Common myeloid progenitor, CD34-positive (primary cell): Measurements from ENCODE around the gene SPRY2. TPM values are rescaled to one million over a fixed set of nuclear protein-coding genes. Genes with fewer than 3 reads are reported as not detected.

Source experiments
- CTCF ChIA-PET: fragments of 350-600 bp; sonication (Branson Sonifier 250); formaldehyde crosslinking; loops from one replicate; lab custom pipeline; 2021; ENCODE audit warnings: antibody characterized with exemption; lab: Charles Lee
- POLR2A ChIA-PET: fragments of 350-600 bp; sonication (Branson Sonifier 250); formaldehyde crosslinking; loops from one replicate; lab custom pipeline; 2021; ENCODE audit warnings: antibody characterized with exemption; lab: Charles Lee
- DNase-seq, 3 donors: peaks; one replicate each; pipeline versions ENCODE4 v3.0.0 to v3.0.0-alpha.2; 2013
- H3K27ac ChIP-seq, 2 experiments: 1 replicate in 1 of 2; 2 replicates in 1 of 2; pipeline ENCODE4 v1.7.0; 2013; ENCODE audit warnings: inconsistent platforms in 2 of 2, low read length in 2 of 2, mild to moderate bottlenecking in 2 of 2, low read depth in 1 of 2, moderate library complexity in 1 of 2; ENCODE audit not compliant: severe bottlenecking in 2 of 2, insufficient read depth in 1 of 2, poor library complexity in 1 of 2
- H3K27me3 ChIP-seq, 5 experiments: replicated peaks in 2 of 5; 1 replicate in 3 of 5; 2 replicates in 2 of 5; pipeline versions ENCODE4 v1.6.1 to v1.7.0; 2013; ENCODE audit warnings: low read length in 4 of 5, mild to moderate bottlenecking in 2 of 5, moderate library complexity in 2 of 5, inconsistent platforms in 1 of 5; ENCODE audit not compliant: insufficient read depth in 5 of 5, control insufficient read depth in 4 of 5
- H3K36me3 ChIP-seq, 4 experiments: 1 replicate in 2 of 4; 2 replicates in 2 of 4; pipeline versions ENCODE4 v1.6.1 to v1.7.0; 2013; ENCODE audit warnings: low read length in 3 of 4, control low read depth in 1 of 4, mild to moderate bottlenecking in 1 of 4; ENCODE audit not compliant: control insufficient read depth in 4 of 4, insufficient read depth in 4 of 4
- H3K4me1 ChIP-seq, 4 experiments: 1 replicate in 3 of 4; 2 replicates in 1 of 4; pipeline versions ENCODE4 v1.6.1 to v1.7.1; 2013; ENCODE audit warnings: low read length in 3 of 4, mild to moderate bottlenecking in 3 of 4, control low read depth in 1 of 4, inconsistent platforms in 1 of 4, moderate library complexity in 1 of 4; ENCODE audit not compliant: control insufficient read depth in 4 of 4, insufficient read depth in 4 of 4; ENCODE audit errors: control extremely low read depth in 1 of 4
- H3K4me3 ChIP-seq, 7 experiments: 1 replicate in 4 of 7; 2 replicates in 3 of 7; pipeline versions ENCODE4 v1.5.1 to v1.7.0; 2013; ENCODE audit warnings: mild to moderate bottlenecking in 7 of 7, low read length in 6 of 7, moderate library complexity in 6 of 7, inconsistent platforms in 2 of 7, low read depth in 2 of 7, control low read depth in 1 of 7; ENCODE audit not compliant: insufficient read depth in 4 of 7, control insufficient read depth in 1 of 7; ENCODE audit errors: extremely low read depth in 1 of 7
- H3K9me3 ChIP-seq, 5 experiments: 1 replicate in 4 of 5; 2 replicates in 1 of 5; pipeline versions ENCODE4 v1.6.1 to v1.7.1; 2013; ENCODE audit warnings: low read length in 4 of 5, mild to moderate bottlenecking in 2 of 5, inconsistent platforms in 1 of 5, low read depth in 1 of 5, moderate library complexity in 1 of 5; ENCODE audit not compliant: control insufficient read depth in 4 of 5, insufficient read depth in 2 of 5; ENCODE audit errors: control extremely low read depth in 1 of 5
- WGBS: methylation state at CpG from one replicate; pipeline ENCODE4 v1.1.5; 2013; ENCODE audit not compliant: insufficient coverage; 5-methylcytosine and 5-hydroxymethylcytosine counted together
- polyA plus RNA-seq: library from polyadenylated mRNA; unstranded; fragments of 120-200 nt; gene quantifications from one replicate; pipeline ENCODE4 v1.2.1, GENCODE V29; 2013

Gene SPRY2
- 34.9 TPM for polyA plus RNA-seq

DNA sequence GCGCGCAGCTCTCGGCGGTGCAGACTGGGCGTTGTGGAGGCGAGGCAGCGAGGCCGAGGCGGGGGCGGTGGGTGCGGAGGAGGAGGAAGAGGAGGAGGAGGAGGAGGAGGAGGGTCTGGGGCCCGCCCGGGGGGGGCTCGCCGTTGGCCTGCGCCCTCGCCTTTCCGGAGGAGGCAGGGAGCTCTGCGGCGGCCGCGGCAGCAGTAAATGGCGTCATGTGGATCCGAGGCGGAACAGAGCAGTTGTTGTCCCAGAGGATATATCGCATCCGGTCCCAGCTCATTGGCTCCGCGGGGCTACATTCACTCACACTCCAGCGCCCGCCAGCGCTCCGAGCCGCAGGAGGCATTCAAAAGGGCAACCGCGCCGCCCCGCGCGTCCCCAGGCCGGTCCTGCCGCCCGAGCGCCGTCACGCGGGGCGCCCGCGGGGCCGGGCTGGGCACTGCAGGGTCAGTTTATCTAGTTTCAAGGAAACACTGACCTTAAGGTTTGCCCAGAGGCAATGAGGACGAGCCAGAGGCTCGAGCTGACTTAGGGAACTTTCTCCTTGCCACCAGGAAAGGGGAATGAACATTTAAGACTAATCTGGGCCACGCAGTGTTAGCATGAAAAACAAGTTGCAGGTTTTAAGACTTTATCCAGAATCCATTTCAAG, at the start of gene SPRY2:
SPRY2 (minus strand) TSS at position 26 of the 655 bp plus-strand sequence. CDS start 3,421 bp downstream, outside the sequence.
- Histone ChIP-seq H3K4me1 (peaks cover 23 to 45% (median 36%) of the 10 kb centered on the region in 4 experiments), H3K4me3 (peak within 1 kb of the TSS; percentile 80 to 97 (median 87)), H3K9me3 (no peaks in the 10 kb centered on the region), H3K27me3 (no peaks in the 10 kb centered on the region), H3K27ac (peak within 1 kb of the TSS; percentile 36 to 72), H3K36me3 (peaks cover 5 to 14% (median 8%) of the 10 kb centered on the region in 4 experiments)
- POLR2A ChIA-PET, result interaction anchor here (1.0 kb wide), 1 partner anchor 470 kb away, joined by 3 read pairs; no protein-coding TSS in a partner anchor
- peak; percentile 82 to 91 (median 87) for DNase-seq
- CTCF ChIA-PET, result interaction anchor here (0.9 to 3.4 kb wide), 7 partner anchors 8 to 566 kb away, joined by 3 to 19 read pairs (median 3); no protein-coding TSS in a partner anchor
- WGBS, result 0% methylated on average over 31 of the region's 54 CpGs

DNA sequence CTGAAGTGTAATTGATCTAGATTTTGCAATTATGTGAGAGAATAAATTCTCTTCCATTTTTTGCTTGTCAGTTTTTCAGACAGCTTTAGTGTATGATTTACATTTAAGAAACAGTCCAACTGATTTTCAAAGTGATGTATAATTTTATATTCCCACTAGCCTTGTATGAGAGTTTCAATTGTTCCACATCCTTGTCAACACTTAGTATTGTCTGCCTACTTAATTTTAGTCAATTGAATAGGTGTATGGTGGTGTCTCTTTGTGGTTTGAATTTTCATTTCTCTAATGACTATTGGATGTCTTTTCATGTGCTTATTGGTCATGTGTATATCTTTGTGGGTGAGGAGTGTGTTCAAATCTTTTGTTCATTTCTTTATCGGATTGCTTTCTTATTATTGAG, 49.4 kb upstream of the SPRY2 start:
- CTCF ChIA-PET, result interaction anchor here (1.0 kb wide), 1 partner anchor 16 kb away, joined by 3 read pairs; no protein-coding TSS in a partner anchor
- DNase-seq, result no peak
- Histone ChIP-seq H3K4me1 (peaks cover 0 to 13% (median 5%) of the 10 kb centered on the region in 4 experiments), H3K36me3 (no peaks in the 10 kb centered on the region), H3K27me3 (no peaks in the 10 kb centered on the region), H3K27ac (no peak overlapping the region), H3K9me3 (peaks cover 0 to 12% (median 5%) of the 10 kb centered on the region in 5 experiments), H3K4me3 (no peak overlapping the region)
- WGBS, result no CpG with 5 or more reads among the region's 1 CpG
- POLR2A ChIA-PET, result no interaction called here

GRCh38 chr13:80389073-80390038, 48.4 kb upstream of the SPRY2 start:
- POLR2A ChIA-PET, result no interaction called here
- Histone ChIP-seq H3K27me3 (no peaks in the 10 kb centered on the region), H3K36me3 (no peaks in the 10 kb centered on the region), H3K4me1 (peaks cover 0 to 13% (median 5%) of the 10 kb centered on the region in 4 experiments), H3K4me3 (no peak overlapping the region), H3K9me3 (peaks cover 0 to 8% (median 3%) of the 10 kb centered on the region in 5 experiments), H3K27ac (no peak overlapping the region)
- 100% methylated on average over 1 of the region's 1 CpG for WGBS
- no peak for DNase-seq
- CTCF ChIA-PET, result interaction anchor here (1.0 kb wide), 1 partner anchor 17 kb away, joined by 3 read pairs; no protein-coding TSS in a partner anchor

GRCh38 chr13:80388506-80388905, 47.6 kb upstream of the SPRY2 start:
- Histone ChIP-seq H3K36me3 (no peaks in the 10 kb centered on the region), H3K4me3 (no peak overlapping the region), H3K27me3 (no peaks in the 10 kb centered on the region), H3K9me3 (no peaks in the 10 kb centered on the region), H3K27ac (no peak overlapping the region), H3K4me1 (peaks cover 0 to 13% (median 5%) of the 10 kb centered on the region in 4 experiments)
- ChIA-PET CTCF (interaction anchor here (1.2 kb wide), 1 partner anchor 11 kb away, joined by 5 read pairs; no protein-coding TSS in a partner anchor), POLR2A (no interaction called here)
- DNase-seq, result no peak
- 100% methylated on average over 5 of the region's 7 CpGs for WGBS

DNA sequence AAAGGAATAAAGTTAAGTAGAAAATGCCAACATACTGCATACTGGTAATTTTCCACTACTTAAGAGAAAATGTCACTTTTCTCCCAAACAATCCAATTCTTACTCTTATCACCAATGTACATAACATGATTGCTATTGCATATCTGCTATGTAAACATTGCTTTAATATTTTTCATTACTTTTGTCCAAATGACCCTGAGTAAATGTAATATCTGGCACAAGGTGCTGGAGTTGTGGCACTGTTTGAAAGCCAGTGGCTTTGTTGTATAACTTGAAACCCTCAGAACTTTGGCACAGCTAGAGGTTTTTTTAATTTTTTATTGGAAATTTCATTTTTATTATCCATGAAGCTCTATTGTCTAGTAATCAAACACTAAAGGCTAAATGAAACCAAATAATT, 45.7 kb upstream of the SPRY2 start:
- no peaks in the 10 kb centered on the region for H3K27me3 ChIP-seq
- H3K4me1 ChIP-seq, result peaks cover 0 to 13% (median 5%) of the 10 kb centered on the region in 4 experiments
- no peak overlapping the region for H3K27ac ChIP-seq
- H3K9me3 ChIP-seq, result no peaks in the 10 kb centered on the region
- POLR2A ChIA-PET, result no interaction called here
- DNase-seq, result no peak
- H3K36me3 ChIP-seq, result no peaks in the 10 kb centered on the region
- H3K4me3 ChIP-seq, result no peak overlapping the region
- CTCF ChIA-PET, result interaction anchor here (0.9 kb wide), 1 partner anchor 25 kb away, joined by 3 read pairs; no protein-coding TSS in a partner anchor

DNA sequence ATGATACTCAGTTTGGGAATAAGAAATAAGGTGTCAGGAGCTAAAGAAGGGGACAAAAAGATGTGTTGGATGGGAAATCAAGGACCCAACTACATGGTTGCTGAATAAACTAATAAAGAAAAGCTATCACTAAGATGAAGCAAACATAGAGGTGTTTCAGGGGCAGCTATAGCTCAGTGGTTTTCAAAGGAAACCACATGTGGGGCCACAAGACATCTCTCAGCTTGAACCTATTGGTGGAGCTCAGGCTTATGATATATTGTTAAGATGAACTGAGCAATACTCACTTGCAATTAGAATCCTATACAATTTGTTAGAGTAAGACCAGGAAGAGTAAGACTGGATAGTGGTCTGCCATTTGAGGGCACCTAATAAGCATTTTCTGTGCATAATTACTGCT, 45.1 kb upstream of the SPRY2 start:
- ChIA-PET CTCF (no interaction called here), POLR2A (no interaction called here)
- DNase-seq, result peak in 2 of 3 donors; percentile 39 to 49
- Histone ChIP-seq H3K9me3 (no peaks in the 10 kb centered on the region), H3K36me3 (no peaks in the 10 kb centered on the region), H3K27me3 (no peaks in the 10 kb centered on the region), H3K4me3 (no peak overlapping the region), H3K4me1 (peaks cover 0 to 13% (median 5%) of the 10 kb centered on the region in 4 experiments), H3K27ac (no peak overlapping the region)
